GM18870 (cell line): Measurements from ENCODE around the gene RAB8B.

ENCODE experiments used
- ATAC-seq: cut with Tn5 transposase; IDR thresholded peaks from one replicate; pipeline ENCODE4 v1.9.1; 2021; ENCODE audit warnings: moderate library complexity; ENCODE audit not compliant: unreplicated experiment

Gene RAB8B

GRCh38 chr15:63305260-63305659, 115.9 kb downstream of the RAB8B start:
- ATAC-seq: no peak

GRCh38 chr15:63306492-63307073, 117.2 kb downstream of the RAB8B start:
- ATAC-seq: no peak

- no peak for ATAC-seq
Observed at GRCh38 chr15:63308491-63308890, 119.1 kb downstream of the RAB8B start.

DNA sequence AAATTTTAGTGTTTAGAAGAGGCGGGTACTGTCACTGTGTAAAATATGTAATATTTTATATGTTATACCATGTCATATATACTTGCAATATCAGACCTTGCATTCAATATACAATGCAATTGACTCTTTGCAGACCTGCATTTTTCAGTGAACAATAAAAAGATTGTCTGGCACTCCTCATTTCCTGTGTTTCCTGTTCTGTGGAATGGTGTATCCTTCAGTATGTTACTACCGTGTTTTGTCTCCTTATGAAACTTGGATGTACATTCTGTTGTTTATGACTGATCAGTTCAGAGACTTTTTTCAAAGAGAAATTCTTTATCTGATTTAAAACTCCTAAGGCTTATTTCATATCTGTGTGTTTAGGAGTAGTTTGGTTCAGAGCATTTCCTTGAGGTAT, 119.5 kb downstream of the RAB8B start:
- ATAC-seq: no peak

GRCh38 chr15:63310646-63311045, 121.2 kb downstream of the RAB8B start:
- no peak for ATAC-seq

GRCh38 chr15:63312286-63312685, 122.9 kb downstream of the RAB8B start:
- no peak for ATAC-seq

DNA sequence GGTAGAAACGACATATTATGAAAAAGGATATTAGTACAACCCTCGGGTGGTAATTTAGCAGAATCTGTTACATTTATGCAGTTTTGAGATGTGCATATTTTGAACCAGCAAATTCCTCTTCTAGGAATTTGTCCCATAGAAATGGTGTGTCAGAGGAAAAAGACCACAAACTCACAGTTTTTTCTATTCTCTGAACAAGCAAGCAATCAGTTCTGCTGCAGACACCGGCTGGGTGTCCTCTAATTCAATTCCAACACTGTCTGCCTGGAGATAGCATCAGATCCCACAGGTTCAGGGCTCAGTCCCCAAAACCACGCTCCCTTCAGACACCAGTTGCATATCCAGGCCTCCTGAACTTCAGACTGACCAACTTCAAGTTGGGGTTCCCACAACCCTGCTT, 124.4 kb downstream of the RAB8B start:
- no peak for ATAC-seq

DNA sequence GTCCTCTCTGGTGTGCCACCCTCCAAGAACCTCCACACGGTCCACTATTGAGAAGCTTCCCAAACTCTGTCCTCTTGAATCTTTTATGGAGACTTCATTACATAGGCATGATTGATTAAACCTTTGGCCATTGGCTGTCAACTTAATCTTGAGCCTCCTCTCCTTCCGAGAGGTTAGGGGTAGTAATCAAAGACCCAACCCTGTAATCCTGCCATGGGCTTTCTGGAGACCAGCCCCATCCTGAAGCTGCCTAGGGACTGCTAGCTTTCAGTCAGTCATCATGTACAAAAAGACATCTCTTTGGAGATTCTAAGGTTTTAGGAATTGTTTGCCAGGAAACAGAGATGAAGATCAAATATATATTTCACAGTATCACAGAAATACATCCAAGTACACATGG, 125.0 kb downstream of the RAB8B start:
- ATAC-seq: no peak
